HS-27A (cell line): ENCODE data around the gene TAOK1.

ENCODE experiments used
- DNase-seq: peaks from one replicate; pipeline ENCODE4 v3.0.0-alpha.2; 2012; ENCODE audit warnings: low read depth, missing footprints

The TAOK1 gene

DNA sequence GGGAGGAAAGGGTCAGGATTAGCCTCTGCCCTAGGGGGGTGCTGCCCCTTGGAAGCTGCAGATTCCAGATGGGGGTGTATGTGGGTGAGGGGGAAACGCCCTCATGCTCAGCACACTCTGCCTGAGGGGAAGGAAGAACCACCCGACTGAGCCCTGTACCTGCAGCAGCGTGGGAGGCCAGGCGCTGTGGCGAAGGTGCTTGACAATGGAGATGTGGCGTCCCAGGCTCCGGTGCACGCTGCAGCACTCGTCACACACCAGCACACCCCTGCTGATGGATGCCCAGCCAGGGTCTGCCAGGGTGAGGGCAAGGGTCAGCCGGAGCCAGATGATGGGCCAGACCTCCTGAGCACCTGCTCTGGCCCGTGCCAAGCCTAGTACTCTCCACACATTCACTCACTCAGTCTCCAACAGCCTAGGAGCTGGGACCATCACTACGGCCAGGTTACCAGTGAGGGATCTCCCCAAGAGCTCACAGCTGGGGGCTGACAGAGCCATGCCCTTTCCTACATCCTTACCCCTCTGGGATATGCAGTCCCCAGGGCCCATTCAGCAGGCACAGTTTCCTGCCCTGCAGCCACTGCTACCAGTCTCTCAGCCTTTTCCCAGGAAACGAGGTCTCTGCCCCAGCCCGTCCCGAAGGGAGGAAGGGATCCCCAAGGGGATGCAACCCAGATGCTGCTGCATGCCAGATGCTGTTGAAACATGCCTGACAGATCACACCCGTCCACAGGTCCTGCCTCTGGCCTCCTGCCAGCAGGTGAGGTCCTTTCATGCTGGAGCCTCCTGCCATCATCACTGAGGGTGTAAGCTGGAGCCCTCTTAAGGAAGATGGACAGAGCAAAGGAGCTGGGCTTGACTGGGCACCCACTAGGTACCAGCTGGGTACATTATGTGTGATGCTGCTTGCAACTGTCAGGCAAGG, 193.4 kb downstream of the TAOK1 start:
- DNase-seq, result no peak

DNA sequence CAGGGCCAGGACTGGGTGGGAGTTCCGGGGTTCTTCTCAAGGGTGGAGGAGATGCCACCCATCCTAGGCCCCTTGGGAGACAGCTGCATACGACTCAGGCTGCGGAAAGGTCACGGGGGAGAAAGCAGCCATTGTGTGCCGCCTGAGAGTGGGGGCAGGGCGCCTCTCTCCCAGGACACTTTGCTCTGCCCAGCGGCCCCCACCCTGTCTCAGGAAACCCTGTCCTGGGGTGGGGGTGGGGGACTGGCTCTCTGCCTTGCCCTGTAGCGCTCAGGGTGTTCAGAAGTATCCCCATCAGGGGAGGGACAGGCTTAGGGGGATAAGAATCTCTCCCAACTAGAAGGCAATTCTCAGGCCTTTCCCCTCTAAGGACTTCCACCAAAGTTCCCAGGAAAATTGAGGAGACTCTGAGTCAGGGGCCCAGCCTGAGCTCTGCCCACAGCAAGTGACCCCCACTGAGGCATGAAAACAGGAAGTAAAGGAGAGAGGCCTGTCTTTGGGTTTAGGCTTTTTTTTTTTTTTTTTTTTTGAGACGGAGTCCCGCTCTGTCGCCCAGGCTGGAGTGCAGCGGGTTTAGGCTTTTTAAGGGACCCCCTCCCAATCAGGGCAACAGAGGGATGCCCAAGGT, 194.4 kb downstream of the TAOK1 start:
- DNase-seq, result no peak

DNA sequence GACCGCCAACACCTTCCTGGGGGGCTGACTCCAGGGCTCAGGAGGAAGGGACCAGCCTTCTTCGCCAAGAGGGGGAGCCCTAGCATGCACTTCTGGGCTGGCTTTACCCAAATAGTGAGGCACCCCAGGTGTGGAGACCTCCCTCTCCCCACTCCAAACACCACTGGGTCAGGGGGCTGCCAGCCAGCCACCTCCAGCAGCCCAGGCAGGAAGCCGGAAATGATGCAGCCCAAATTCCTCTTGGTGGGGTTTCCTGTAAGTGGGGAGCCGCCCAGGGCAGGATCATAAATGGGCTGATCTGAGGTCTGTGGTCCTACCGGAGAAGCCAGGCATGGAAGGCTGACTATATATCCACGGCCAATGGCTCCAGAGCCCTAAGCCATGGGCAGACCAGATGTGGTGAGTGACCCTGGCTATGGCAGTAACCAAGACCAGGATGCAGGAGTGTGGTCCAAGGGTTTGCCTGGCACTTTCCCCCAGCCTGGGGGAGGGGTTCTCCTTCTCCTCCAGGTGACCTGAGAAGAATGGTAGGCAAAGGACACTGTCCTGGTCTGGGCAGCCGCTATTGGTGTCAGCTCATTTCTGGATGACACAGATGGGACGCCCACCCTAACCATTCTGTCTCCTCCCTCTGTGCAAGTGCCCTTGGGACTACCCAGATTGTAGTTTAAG, 195.1 kb downstream of the TAOK1 start:
- DNase-seq, result no peak

DNA sequence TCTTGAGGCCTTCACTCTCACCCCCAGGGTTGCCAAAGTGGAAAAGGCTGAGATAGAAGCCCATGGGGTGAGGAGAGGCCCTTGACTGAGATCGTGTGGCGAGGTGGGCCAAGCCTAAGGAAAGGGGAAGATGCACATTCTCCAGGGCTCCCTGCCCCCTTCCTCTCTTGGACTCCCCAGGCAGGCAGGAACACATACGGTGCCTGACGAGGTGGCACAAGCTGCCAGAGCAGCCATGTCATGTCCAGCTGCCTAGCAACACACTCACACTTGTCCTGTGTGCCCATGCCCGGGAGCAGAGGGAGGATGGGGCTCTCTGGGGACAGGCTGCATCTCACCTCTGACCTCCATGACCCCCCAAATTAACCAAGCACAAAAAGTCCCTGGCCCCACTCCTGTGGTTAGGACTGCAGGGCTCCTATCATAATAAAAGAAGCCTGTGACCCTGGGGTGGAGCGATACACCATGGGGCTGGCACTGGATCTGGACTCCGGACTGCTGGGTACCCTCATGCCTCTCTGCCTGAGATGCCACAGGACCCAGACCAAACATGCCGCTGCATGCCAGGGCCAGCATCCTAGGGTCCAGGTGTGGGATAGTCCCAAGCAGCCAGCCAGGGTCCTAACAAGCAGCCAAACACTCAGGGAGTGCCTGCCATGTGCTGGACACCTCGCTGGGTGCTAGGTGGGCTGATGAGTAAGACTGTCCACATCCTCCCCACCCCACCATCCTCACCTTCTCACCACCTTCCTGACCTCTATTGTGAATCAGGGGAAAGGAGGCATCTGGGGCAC, 196.7 kb downstream of the TAOK1 start:
- no peak for DNase-seq

DNA sequence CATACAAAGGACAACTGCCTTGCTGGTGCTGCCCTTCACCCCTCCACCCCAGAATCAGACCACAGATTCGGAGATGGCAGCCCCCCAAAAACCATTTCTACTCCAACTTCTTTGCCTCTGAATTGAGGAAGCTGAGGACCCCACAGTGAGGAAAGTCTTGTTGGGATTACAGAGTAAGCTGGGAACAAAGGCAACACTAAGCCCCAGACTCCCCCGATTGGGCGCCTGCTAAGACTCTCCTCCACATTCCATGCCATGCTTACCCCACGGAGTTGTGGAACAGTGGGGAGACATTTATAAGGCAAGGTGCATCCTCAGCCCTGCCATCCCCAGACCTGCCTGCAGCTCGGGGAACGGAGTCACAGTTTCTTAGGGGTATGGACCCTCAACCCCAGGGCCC, 197.4 kb downstream of the TAOK1 start:
- DNase-seq, result no peak

DNA sequence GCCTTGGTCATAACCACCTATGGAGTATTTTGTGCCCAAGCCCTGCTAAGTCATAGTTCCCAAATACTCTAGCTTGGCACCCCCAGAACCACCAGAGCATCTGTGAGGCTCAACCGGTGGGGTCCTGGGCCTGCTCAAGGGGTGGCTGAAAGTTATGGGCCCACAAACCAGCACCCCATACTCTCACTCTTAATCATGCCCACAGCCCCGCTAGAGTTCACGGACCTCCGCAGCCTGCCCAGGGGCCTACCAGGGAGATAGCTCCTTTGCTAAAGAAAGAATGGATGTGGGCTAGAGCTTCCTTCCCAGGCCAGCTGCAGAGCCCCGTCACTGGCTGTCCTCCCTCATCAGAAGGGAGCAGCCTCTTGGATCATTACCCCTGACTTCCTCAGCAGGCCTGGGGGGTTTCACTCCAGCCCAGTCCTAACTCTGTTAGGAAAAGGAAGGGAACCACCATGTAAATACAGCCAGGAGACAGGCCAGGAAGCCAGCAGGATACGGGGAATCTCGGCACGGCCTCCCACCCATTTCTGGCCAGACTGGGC, 197.9 kb downstream of the TAOK1 start:
- no peak for DNase-seq

DNA sequence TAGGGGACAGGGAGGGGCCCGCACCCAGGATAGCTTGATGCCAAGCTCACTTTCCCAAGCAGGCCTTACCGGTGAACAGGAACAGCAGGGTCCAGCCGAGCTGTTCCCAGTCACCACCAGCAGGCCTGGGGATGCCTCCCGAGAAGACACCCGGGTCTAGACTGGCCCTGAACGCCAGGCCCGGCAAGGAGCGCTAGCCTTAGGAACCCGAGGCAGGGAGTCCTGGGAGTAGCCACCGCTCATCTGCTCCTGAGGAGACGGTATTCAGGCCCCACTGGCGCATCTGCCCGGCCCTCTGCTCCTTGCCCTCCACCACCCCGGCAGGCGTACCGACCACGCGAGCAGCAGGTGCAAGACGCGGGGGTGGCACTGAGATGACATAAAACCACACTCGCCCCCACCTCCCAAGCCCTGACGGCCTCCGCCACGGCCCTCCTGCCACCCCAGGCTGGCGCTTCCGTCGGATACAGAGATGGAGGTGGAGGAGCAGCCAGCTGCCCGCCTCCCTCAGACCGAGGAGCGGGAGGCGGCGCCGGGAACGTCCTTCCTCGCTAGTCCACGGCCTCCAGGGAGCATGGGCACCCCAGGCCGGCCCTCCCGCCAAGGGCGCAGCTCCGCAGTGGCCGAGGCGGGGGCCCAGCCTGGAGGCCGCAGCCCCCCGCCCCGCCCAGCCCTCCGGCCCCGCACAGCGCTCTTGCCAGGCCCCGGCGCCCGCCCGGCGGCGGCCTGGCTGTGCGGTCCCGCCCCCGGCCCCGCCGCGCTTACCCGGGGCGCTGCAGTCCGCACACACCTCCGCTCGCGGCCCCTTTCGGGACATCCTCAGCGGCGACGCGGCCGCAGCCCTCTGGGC, 198.6 kb downstream of the TAOK1 start:
- DNase-seq, result no peak

DNA sequence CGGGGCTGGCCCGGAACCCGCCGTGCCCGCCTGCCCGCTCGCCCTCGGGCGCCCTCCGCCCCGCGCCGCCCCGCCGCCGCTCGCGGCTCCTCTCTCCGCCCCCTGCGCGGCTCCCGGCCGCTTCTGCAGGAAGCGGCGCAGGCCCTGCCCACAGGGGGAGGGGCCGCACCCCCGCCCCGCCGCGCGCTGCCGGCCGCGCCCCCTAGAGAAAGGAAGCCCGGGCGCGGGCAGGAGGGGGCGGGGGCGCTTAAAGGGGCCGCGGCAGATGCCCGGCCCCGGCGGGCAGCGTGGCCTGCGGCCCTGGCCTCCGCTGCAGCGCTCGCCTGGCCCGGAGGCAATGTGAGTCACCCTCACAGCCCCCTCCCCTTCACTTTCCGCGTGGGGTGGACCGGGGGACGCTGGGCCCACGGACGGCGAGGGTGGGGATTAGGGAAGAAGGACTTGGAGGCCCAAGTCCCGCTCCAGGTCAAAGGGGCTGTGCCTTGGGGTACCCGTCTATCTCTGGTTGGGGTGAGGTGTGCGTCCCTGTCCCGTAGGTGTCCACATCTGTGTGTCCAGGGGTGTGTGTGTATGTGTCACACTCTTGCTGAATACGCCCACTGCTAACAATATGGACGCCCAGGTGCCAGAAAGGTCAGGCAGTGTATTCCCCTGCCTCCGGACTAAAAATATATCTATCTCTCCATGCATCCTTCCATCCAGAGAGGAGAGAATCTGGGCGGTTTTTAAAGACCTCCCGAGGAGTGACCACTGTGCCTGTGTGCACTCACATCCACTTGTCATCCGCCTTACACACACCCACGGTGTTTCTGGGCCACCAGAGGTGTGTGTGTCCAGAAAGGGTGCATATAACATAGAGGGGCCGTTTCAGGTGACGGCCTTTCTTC, 199.6 kb downstream of the TAOK1 start, which contains the start of gene GIT1:
Gene GIT1, minus strand, starts transcription at position 125 of the 887 bp plus-strand sequence. CDS start 270 bp downstream, outside the sequence.
- DNase-seq, result no peak

DNA sequence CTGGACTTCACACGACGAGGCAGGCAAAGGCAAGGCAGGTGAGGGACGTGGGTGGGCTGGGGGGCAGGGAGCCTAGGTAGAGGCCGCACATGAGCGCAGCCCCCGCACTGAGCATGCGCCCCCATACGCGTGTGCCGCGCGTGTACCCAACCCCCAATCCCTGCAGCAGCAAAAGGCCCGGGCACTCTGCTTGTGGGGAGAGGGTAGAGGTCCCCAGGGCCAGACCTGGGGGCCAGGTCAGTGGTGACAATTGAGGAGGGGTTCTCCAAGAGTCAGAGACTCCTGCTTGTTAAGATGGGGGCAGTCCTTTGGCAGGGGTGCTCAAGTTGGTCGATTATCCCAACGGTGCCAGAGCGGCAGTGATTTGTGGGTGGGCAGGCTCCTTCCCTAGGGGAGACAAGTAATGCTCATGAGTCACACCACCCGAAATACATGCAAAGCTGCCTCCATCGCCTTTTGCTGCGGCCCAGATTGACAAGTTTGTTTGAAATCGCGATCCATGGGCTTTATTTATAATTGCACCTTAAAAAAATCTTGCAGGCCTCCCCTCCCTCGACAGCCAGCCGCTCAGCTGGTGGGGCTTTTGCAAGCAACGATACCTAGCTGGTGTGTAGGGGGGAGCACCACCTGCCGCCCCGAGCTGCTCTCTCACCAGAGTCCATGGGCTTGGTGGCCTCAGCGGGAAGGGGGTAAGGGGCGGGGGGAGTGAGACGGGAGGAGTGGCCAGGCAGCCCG, 200.4 kb downstream of the TAOK1 start:
- no peak for DNase-seq

DNA sequence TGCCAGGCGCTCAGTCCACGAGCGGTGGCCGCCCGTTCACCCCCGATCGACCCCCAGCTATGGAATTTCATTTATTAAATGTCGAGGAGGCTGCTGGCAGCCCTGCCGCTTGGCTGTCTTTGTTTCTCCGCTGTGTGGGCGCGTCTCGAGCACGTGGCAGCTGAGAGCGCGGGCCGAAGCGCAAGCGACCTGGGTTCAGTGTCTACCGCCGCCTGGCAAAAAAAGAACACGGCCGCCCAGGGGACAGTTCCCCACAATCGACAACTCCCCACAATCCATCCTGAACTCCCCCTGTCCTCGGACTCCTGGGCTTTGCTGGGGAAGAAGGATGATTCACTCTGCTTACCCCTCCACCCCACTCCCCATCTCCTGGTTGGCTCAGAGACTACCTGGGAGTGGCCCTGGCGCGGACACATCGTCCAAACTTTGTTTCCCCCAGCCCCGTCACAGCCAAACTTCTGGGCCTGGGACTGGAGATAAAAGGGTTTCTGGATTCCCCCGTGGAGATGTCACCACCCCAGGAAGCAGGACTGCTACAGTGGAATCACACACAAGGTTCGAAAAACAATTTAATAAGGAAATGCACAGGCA, 201.1 kb downstream of the TAOK1 start:
- no peak for DNase-seq

DNA sequence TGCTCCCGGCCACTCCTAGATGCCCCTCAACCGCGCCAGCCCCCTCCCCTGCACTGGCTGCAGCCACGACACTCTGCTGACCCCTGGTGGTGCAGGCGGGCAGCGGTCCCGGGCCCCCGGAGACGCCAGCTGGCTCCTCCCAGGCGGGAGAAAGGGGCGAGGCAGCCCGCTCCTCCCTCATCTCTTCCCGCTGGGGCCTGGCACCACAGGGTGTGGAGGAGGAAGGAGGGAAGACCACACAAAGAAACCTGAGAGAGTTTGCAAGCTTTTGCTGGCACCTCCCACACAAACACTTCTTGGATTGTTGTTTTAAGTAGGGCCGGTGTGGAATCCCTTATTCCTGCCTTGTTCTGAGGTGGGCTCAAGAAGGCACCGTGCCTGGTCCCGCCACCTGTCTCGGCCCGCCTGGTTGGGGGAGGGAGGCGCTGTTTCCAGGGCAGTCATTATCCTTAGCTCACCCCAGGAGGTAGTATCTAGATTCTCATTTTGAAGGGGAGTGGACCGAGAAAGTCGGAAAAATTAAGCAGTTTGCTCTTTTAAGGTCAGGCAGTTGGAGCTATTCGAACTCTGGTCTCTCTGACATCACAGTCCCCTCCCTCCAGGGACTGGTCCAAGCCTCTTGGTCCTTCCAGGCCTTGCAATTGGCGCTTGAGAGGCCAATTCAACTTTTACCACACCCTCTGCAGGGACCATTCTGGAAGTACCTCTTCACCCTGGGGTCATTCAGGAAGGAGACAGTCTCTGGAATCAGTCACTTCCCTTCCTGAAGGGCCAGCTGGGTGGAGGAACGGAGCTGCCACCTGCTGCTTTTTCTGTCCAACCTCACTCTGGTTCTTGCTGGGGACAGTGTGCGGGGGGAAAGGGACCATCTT, 201.8 kb downstream of the TAOK1 start:
- DNase-seq, result no peak

DNA sequence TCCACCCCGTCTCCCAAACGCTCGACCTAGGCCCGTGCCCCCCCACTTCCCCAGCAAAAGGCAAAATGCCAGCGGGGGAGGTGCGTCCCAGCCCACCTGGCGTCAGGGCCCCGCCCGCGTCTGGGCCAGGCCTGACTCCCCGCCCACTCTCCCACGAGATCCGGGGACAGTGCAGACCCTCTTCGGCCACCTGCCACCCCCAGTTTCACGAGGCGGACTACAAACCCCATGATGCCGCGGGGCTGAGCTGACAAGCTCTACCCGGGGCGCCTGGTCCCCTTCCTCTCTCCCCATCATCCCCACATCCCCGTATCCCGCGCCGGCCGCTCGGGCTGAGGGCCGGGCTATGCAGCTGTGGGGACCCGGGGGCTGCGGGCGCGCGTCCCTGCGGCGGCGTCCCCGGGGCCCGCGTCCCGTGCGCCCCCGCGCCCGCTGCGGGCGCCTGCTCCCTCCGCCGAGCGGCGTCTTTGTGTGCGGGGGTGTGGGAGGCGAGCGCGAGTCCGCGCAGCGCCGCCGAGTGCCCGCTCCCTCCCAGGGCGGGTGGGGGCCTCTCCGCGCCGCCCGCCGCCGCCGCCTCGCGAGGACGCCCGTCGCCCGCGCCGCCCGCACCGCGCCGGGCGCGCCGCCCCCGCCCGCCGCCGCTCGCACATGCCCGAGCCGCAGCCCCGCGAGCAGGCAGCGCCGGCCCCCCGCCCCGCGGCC, 202.8 kb downstream of the TAOK1 start, which contains the start of gene ANKRD13B:
Gene ANKRD13B, plus strand, starts transcription at position 283 of the 702 bp plus-strand sequence. CDS start 490 bp downstream, outside the sequence.
- no peak for DNase-seq

DNA sequence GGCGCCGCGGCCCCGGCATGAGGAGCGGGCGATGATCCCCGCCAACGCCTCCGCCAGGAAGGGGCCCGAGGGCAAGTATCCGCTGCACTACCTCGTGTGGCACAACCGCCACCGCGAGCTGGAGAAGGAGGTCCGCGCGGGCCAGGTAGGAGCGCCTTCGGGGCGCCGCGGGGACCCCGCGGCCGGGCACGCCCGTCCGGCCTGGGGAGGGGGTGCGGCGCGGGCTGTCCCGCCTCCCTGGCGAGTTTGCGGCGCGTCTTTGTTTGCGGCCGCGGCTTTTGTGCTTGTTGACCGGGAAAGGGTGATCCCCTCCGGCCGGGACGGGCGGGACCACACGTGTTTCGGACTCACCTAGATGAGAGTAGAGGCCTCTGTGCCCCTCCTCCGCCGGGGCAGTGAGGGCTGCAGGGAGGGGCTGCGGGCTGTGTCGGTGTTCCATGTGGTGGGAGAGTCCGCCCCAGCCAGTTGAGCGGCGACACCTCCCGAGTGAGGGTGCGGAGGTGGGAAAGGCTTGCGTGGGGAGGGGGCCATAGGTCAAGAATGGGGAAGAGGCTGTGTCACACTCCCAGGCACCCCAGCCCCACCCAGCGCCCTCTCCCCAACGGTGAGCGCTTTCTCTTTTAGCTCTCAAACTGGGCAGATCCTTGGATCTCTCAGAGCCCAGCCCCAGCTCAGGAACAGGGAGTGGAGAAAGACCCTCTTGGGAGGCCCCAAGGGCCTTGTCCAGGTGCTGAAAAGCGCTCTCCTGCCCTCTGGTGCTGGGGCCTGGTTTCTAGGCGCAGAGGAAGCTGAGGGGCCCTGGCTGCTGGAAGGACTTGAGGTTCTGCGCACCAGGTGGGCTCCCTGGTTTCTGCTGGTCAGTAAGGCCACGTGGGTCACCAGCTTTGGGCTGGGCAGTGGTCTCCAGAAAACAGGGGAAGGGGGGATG, 203.7 kb downstream of the TAOK1 start:
- no peak for DNase-seq

DNA sequence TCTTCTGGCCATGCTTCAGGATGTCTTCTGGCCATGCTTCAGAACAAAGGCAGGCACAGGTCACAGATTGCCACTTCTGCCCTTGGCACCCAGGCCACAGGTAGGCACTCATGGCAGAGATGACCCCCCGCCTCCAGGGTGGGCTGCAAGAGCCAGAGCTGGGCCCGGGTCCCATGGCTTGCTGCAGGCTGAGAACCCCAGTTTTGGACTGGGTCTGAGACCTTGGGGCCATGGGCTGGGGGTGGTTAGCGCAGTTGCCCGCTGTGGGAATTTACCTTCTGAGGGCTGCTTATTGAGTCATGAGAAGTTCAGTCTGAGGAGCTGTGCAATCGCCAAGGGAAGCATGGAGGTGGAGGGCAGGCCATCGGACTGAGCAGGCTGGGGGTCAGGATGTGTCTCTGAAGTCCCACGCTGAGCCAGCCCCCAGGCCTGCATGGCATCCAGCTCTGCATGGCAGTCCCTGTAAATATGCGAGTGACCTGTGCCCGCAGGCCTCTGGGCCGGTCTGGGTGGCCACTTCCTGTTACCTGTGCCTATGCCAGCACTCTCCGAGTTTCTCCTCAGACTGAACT, 204.4 kb downstream of the TAOK1 start:
- no peak for DNase-seq
